ENCODE data around the gene STX18.

GRCh38 chr4:4499438-4500123, 42.3 kb downstream of the STX18 start:
- TF ChIP-seq CTCF (IDR thresholded peaks at IDR 0.05 in 2 of 3, conservative IDR thresholded peaks at IDR 0.05 in 1 of 3; ENCODE audit: borderline replicate concordance in 1 of 3, insufficient read depth in 1 of 3, low read depth in 2 of 3, low read length in 2 of 3): no peak
- no peak for TF ChIP-seq EZH2 (IDR thresholded peaks at IDR 0.05)
- TF ChIP-seq EZH2phosphoT487 (IDR thresholded peaks at IDR 0.05; ENCODE audit: borderline replicate concordance): no peak
- TF ChIP-seq TCF7L2 (IDR thresholded peaks at IDR 0.05; ENCODE audit: borderline replicate concordance, extremely low read depth, insufficient read depth, insufficient read length): no peak
- TF ChIP-seq POLR2AphosphoS5 (IDR thresholded peaks at IDR 0.05; ENCODE audit: low read depth, low read length): no peak
- no peak for TF ChIP-seq ELF1 (IDR thresholded peaks at IDR 0.05; ENCODE audit: borderline replicate concordance, low read depth)
- TF ChIP-seq CEBPB (IDR thresholded peaks at IDR 0.05; ENCODE audit: low read depth): no peak
- no peak for TF ChIP-seq ZNF274 (IDR thresholded peaks at IDR 0.05; ENCODE audit: low read depth, low read length)
- TF ChIP-seq YY1 (IDR thresholded peaks at IDR 0.05; ENCODE audit: extremely low read depth, insufficient replicate concordance, low read depth, low read length): no peak
